Colon (tissue), 2 donors: ENCODE data around the gene LRRC61.

Source experiments
- FAIRE-seq: peaks from 2 replicates; lab custom pipeline; 2012; peaks lifted over from hg19 to GRCh38; lab: Jason Lieb, UNC
- donor health status: control.
- donor health status: control.

LRRC61 gene

GRCh38 chr7:150371131-150371995 is 48.2 kb downstream of the LRRC61 start:
- FAIRE-seq: no peak

DNA sequence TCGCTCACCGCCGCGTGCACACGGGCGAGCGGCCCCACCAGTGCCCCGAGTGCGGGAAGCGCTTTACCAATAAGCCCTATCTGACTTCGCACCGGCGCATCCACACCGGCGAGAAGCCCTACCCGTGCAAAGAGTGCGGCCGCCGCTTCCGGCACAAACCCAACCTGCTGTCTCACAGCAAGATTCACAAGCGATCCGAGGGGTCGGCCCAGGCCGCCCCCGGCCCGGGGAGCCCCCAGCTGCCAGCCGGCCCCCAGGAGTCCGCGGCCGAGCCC is 48.8 kb downstream of the LRRC61 start:
- no peak for FAIRE-seq

- no peak for FAIRE-seq
Observed at GRCh38 chr7:150372271-150373048, 49.3 kb downstream of the LRRC61 start.

GRCh38 chr7:150373049-150373801 is 50.1 kb downstream of the LRRC61 start:
- no peak for FAIRE-seq

GRCh38 chr7:150374026-150374425 is 50.9 kb downstream of the LRRC61 start:
- no peak for FAIRE-seq

- no peak for FAIRE-seq
Observed at GRCh38 chr7:150374472-150374871, 51.3 kb downstream of the LRRC61 start.

DNA sequence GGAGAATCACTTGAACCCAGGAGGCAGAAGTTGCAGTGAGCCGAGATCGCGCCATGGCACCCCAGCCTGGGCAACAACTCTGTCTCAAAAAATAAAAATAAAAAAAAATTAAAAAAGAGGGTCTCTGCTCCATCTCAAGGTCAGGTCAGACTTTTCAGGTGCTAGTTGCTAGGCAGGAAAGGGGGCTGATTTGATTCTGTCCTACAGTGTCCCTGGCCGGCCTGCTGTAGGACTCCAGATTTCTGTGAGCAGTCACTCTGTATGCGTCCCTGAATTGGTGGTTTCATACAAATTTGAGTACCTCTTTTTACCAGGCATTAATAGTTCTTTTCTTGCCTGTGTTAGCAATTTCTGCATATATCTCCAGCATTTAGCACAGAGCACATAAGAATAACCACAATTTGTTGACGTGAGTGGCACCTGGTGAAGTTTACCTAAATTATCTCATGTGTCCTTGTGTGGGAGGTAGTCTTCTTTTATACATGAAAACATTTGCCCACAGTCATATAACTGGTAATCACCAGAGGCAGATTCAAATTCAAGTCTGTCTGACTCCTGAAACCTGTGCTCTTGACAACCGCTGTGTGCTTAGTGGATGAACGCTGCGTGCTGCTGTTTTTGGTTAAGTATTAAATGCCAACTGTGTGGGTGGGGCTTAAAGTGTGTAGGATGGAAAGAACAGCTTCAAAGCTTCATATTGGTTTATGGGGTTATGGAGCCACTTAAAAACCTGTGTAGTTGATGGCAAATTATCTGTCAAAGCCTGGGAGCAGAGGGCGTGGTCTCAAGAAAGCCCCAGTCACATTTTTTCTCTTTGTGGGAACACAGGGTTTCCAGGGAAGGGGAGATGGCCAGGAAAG is 52.7 kb downstream of the LRRC61 start:
- no peak for FAIRE-seq

GRCh38 chr7:150376560-150376959 is 53.4 kb downstream of the LRRC61 start:
- no peak for FAIRE-seq

DNA sequence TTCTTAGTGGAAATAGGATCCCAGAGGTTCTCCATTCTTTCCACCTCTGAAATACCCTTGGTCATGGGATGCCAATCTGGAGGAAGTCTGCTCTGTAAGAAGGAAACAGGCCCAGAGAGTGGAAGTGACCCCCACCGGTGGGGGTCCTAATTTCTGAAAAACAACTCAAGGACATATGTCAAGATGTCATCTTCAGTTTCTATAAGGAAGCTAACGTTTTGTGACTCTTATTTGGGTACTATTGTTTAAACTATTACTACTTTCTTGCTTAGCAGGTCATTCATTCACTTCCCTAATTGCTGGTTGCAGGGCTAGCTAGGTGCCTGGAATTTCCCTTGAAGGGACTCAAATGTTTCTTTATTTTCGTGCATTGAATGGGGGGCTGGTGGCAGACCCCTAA is 54.0 kb downstream of the LRRC61 start:
- no peak for FAIRE-seq

DNA sequence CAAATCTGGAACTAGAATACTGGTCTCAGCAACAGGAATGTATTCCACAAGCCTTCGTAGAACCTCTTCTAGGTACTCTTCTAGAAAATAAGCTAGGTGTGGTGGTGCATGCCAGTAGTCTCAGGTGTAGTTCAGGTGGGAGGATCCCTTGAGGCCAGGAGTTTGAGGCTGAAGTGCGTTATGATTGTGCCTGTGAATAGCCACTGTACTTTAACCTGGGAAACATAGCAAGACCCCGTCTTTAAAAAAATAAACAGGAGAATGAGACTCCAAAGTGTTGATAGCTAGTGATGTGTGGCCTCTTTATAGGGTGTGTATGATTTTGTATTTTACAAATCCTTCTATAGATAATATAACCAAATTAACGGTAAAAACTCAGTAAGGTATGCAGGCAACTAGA is 54.5 kb downstream of the LRRC61 start:
- FAIRE-seq: no peak

DNA sequence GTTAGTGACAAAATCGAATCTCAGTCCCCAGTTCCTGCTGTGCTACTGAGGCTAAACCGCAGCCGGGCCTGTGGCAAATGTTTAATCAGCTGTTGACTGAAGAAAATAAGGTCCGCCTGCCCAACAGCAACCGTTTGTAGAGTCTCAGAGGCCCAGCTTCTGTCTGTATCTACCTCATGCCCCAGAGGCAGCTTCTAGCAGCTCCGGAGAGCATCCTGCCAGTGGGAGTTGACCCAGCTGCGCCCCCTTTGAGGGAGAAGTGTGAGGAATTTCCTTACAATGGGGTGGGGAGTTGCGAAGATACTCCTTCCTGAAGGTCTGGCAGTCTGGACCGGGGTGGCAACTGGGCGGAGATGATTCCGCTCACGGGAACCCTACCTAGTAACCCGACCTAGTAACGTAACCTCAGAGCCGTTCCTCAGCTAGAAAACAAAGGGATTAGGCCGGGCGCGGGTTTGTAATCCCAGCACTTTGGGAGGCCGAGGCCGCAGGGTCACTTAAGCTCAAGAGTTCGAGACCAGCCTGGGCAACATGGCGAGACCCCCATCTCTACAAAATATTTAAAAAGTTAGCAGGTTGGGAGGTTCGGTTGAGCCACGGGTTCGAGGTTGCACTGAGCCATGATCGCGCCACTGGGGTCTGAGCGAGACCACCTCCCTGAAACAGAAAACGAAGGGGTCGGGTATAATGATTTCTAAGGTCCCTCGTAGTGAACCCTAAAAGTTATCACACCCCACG is 55.1 kb downstream of the LRRC61 start:
- FAIRE-seq: no peak

- no peak for FAIRE-seq
Observed at GRCh38 chr7:150378853-150379440, 55.8 kb downstream of the LRRC61 start, which contains the start of gene ZNF775. Gene ZNF775 (plus strand): TSS chr7:150379330. CDS start chr7:150388471, 9,141 bp downstream.

DNA sequence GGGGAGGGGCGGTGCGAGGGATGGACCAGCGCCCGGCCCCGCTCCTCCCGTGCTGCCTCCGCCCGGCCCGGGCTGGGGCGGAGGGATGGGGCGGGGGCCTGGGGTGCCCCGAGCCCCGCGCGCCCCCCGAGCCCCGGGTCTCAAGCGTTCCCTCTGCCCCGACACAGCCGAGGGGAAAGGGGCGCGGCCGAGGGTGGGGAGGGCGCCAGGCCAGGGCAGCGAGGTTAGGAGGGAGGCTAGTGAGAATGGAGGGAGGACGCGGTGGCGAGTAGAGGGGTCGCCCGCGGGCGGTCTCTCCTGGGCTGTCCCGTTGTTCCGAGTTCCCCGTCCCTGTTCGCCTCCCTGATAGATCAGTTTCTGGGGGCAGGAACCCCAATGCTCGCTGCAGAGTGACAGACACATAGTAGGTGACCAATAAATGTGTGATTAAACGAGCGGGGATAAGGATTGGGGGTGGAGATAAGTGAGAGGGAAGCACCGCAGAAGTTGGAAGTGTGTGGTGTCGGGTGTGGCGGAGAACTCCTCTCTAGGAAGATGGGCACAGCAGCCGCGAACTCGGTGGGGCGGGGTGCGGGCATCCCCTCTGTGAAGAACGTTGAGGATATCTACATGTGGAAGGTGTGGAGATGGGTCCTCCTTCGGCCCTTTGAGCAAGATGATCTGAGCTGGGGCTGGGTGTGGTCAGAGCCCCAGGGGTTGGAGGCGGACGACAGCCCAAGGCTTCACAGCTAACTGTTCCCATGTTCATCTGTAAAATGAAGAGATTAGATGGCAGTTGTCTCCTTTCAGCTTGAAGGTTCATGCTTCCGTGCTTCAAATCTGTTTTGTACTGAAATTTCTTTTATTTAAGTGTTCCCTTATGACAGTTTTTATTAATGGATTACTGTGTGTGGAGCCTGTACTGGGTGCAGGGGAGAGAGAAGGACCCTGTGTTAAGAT is 56.6 kb downstream of the LRRC61 start:
- no peak for FAIRE-seq

DNA sequence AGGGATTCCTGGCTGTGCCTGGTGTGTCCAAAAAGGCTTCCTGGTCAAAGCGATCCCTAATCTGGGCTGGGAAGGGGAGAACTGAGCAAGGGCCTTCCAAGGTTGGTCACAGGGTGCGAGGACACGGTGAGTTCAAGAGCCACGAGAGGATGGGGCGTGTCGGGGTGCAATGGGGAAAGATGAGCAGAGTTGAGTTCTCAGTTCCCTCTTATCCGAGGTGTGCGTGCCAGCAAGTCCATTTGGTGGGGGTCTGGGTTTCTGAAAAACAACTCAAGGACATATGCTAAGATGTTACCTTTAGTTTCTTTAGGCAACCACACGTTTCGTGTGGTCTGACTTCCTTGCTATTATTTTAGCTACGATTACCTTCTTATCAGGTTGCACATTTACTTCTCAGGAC is 57.3 kb downstream of the LRRC61 start:
- FAIRE-seq: no peak

DNA sequence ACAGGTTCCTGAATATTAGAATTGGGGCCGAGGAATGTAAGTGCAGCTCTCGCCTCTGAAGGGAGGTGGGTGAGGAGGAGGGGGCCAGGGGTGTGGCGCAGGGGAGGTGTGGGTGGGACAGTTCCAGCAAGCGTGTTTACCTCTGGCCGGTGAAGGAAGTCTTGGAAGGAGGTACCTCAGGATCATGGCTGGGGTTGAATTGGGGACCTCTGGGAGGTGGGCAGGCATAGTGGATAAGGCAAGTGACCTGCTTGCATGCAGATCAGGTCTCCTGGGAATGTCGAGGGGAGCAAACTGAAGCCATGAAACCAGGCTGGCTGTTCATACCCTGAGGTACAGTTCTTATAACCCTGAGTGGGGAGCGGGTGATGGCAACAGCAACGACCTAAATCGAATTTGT is 57.9 kb downstream of the LRRC61 start:
- no peak for FAIRE-seq

DNA sequence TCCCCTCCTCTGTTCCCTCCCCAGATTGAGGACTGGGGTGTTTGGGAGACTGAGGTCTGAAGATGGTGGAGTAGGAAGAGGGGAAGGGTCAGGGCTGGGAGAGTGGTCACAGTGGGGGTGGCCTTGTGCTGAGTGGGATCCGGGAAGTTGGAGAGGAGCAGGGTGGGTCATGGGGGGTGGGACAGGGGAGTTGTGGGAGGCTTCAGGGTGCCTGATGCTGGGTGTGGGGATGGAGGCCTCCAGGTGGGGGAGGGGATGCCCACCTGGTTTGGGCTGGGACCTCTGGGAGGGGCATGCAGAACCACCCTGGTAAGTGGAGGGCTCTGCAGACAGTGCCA is 58.6 kb downstream of the LRRC61 start:
- no peak for FAIRE-seq

DNA sequence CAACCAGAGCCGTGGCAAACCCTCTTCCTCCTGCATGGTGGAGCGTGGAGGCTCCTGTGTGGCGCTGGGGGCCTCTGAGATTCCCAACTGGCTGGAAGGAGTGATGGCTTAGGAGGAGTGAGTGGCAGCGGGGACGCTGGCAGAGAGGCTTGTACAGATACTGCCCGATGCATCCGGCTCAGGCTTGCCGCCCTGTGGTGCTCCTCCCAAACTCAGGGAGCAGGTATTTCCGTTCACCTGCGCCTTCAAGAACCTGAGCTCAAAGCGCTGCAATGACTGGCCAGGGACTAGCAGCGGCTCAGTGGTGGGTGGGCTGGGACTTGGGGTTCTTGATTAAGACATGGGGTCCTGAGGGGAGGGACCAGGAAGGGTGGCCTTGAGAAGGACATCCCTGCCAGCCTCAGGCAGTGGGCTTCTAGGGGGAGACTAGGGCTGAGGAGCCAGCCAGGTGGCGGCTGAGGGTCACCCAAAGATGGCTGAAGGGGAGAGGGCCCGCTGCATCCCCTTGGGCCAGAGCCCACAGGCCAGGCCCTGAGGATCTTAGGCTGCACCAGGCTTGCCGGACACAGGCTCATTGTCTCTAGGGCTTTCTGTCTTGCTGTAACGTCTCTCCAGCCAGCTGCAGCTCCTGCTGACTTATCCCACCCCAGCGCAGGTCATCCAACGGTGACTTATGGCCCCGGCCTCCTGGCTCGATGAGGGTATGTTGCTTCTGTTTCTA is 59.1 kb downstream of the LRRC61 start:
- FAIRE-seq: no peak

- FAIRE-seq: no peak
Observed at GRCh38 chr7:150382844-150383225, 59.7 kb downstream of the LRRC61 start.
